Caco-2 (cell line): ENCODE results near the gene OFD1. TPM values are rescaled to one million over a fixed set of nuclear protein-coding genes. Genes with fewer than 3 reads are reported as not detected.

Experiments
- BruUV-seq: library from RNA; stranded (reverse); fragments of 400-500 nt; replicated peaks from 2 replicates; lab custom pipeline; 2021; lab: Mats Ljungman, UMichigan
- CTCF ChIA-PET: fragments of 300-600 bp; sonication (Branson Sonifier 250); formaldehyde crosslinking; loops from one replicate; lab custom pipeline; 2022; ENCODE audit warnings: antibody characterized with exemption; lab: Charles Lee
- POLR2A ChIA-PET: fragments of 300-600 bp; sonication (Branson Sonifier 250); formaldehyde crosslinking; loops from one replicate; lab custom pipeline; 2022; ENCODE audit warnings: antibody characterized with exemption; lab: Charles Lee
- DNase-seq, 2 experiments: peaks; one replicate each; pipeline versions ENCODE4 v3.0.0 to v3.0.0-alpha.2; 2020 to 2022
- H3K27me3 ChIP-seq: replicated peaks from 2 replicates; pipeline ENCODE4 v1.6.0; 2011; ENCODE audit warnings: low read length; ENCODE audit not compliant: control insufficient read depth, insufficient read depth
- H3K36me3 ChIP-seq: 2 replicates; pipeline ENCODE4 v1.5.1; 2011; ENCODE audit warnings: low read length; ENCODE audit not compliant: control insufficient read depth, insufficient read depth
- H3K4me1 ChIP-seq: fragments of 250-450 bp; sonication (Bioruptor Pico); 2 replicates; pipeline ENCODE4 v1.5.1; 2020; ENCODE audit warnings: mild to moderate bottlenecking
- H3K4me3 ChIP-seq: 2 replicates; pipeline ENCODE4 v1.5.1; 2011; ENCODE audit warnings: low read depth, mild to moderate bottlenecking, control low read depth, low read length
- H3K9me3 ChIP-seq: fragments of 250-450 bp; sonication (Bioruptor Pico); 2 replicates; pipeline ENCODE4 v1.5.1; 2020; ENCODE audit warnings: mild to moderate bottlenecking, moderate library complexity
- H3K27ac Mint-ChIP-seq: one replicate; pipeline ENCODE4 v1.8.0; 2022; ENCODE audit warnings: mixed read lengths; ENCODE audit not compliant: unreplicated experiment
- H3K27me3 Mint-ChIP-seq: one replicate; pipeline ENCODE4 v1.8.0; 2022; ENCODE audit warnings: mixed read lengths; ENCODE audit not compliant: insufficient read depth, unreplicated experiment
- H3K36me3 Mint-ChIP-seq: one replicate; pipeline ENCODE4 v1.8.0; 2022; ENCODE audit warnings: mild to moderate bottlenecking, mixed read lengths; ENCODE audit not compliant: insufficient read depth, unreplicated experiment
- H3K4me1 Mint-ChIP-seq: one replicate; pipeline ENCODE4 v1.8.0; 2022; ENCODE audit warnings: low read depth, mixed read lengths; ENCODE audit not compliant: unreplicated experiment
- H3K4me3 Mint-ChIP-seq: one replicate; pipeline ENCODE4 v1.8.0; 2022; ENCODE audit warnings: mild to moderate bottlenecking, moderate library complexity, mixed read lengths; ENCODE audit not compliant: unreplicated experiment
- H3K9me3 Mint-ChIP-seq: one replicate; pipeline ENCODE4 v1.8.0; 2022; ENCODE audit warnings: mixed read lengths; ENCODE audit not compliant: unreplicated experiment
- CTCF ChIP-seq, 2 experiments: fragments of 200-600 bp in 1 of 2; IDR thresholded peaks; 1 replicate in 1 of 2; 2 replicates in 1 of 2; pipeline versions ENCODE4 v1.5.1 to v1.8.0; 2011 to 2022; ENCODE audit warnings: antibody characterized with exemption in 1 of 2, control low read depth in 1 of 2, inconsistent platforms in 1 of 2, low read depth in 1 of 2, low read length in 1 of 2, mild to moderate bottlenecking in 1 of 2, moderate library complexity in 1 of 2; ENCODE audit not compliant: insufficient read depth in 1 of 2, severe bottlenecking in 1 of 2, unreplicated experiment in 1 of 2
- intact Hi-C: fragments of 100-400 bp; cut with micrococcal nuclease; formaldehyde crosslinking; loops from one replicate; pipeline ENCODE4 v1.10.0; 2022; ENCODE audit not compliant: unreplicated experiment
- total RNA-seq: library from RNA; stranded (reverse); gene quantifications from 2 replicates; pipeline ENCODE4 v1.2.3, GENCODE V29; 2022

The OFD1 gene
- total RNA-seq, 1 experiment from 2014 or later = 34.0 TPM

GRCh38 chrX:13732246-13733067, 2.1 kb upstream of the OFD1 start:
- Mint-ChIP-seq H3K4me3 (peak overlapping the region; percentile 33), H3K27ac (peak overlapping the region; percentile 60), H3K36me3 (peaks cover 37% of the 10 kb centered on the region), H3K27me3 (no peaks in the 10 kb centered on the region), H3K9me3 (peaks cover 5% of the 10 kb centered on the region), H3K4me1 (peaks cover 20% of the 10 kb centered on the region)
- DNase-seq = no peak
- ChIA-PET CTCF (no interaction called here), POLR2A (no interaction called here)
- H3K36me3 ChIP-seq = no peaks in the 10 kb centered on the region
- H3K4me1 ChIP-seq = no peaks in the 10 kb centered on the region
- H3K27me3 ChIP-seq = no peaks in the 10 kb centered on the region
- H3K9me3 ChIP-seq = no peaks in the 10 kb centered on the region
- no TSS peak for BruUV-seq
- intact Hi-C loops = loop anchor here (5.0 kb wide), 1 partner anchor 65 kb away; no protein-coding TSS in a partner anchor
- TF ChIP-seq CTCF (IDR thresholded peaks at IDR 0.05; ENCODE audit: insufficient read depth in 1 of 2, low read depth in 1 of 2, low read length in 1 of 2, severe bottlenecking in 1 of 2, unreplicated experiment in 1 of 2) = no peak
- no peak overlapping the region for H3K4me3 ChIP-seq

GRCh38 chrX:13733506-13733905, 1.0 kb upstream of the OFD1 start:
- Mint-ChIP-seq H3K36me3 (peaks cover 27% of the 10 kb centered on the region), H3K4me3 (peak overlapping the region; percentile 95), H3K4me1 (peaks cover 20% of the 10 kb centered on the region), H3K9me3 (no peaks in the 10 kb centered on the region), H3K27me3 (no peaks in the 10 kb centered on the region), H3K27ac (peak overlapping the region; percentile 98)
- H3K4me3 ChIP-seq = peak overlapping the region; percentile 62
- BruUV-seq = TSS peak; percentile 55
- no peak for TF ChIP-seq CTCF (IDR thresholded peaks at IDR 0.05; ENCODE audit: insufficient read depth in 1 of 2, low read depth in 1 of 2, low read length in 1 of 2, severe bottlenecking in 1 of 2, unreplicated experiment in 1 of 2)
- POLR2A ChIA-PET = interaction anchor here (0.6 to 1.8 kb wide), 5 partner anchors 21 to 296 kb away, joined by 5 to 13 read pairs (median 9); partner anchors contain the start of genes GEMIN8 and RAB9A
- H3K27me3 ChIP-seq = no peaks in the 10 kb centered on the region
- no peaks in the 10 kb centered on the region for H3K36me3 ChIP-seq
- CTCF ChIA-PET = interaction anchor here (1.4 kb wide), 1 partner anchor 9 kb away, joined by 4 read pairs; no protein-coding TSS in a partner anchor
- no peak for DNase-seq
- intact Hi-C loops = loop anchor here (5.0 kb wide), 1 partner anchor 66 kb away; no protein-coding TSS in a partner anchor
- no peaks in the 10 kb centered on the region for H3K9me3 ChIP-seq
- no peaks in the 10 kb centered on the region for H3K4me1 ChIP-seq

GRCh38 chrX:13741695-13742094, 7.1 kb downstream of the OFD1 start:
- Histone ChIP-seq H3K9me3 (no peaks in the 10 kb centered on the region), H3K27me3 (no peaks in the 10 kb centered on the region), H3K4me1 (peaks cover 18% of the 10 kb centered on the region; the same call in 1 of the 2 replicates), H3K36me3 (no peaks in the 10 kb centered on the region; the same call in 1 of the 2 replicates), H3K4me3 (no peak overlapping the region)
- no TSS peak for BruUV-seq
- no peak for DNase-seq
- Mint-ChIP-seq H3K27ac (peak overlapping the region; percentile 9), H3K27me3 (no peaks in the 10 kb centered on the region), H3K9me3 (no peaks in the 10 kb centered on the region), H3K4me1 (no peaks in the 10 kb centered on the region), H3K36me3 (peaks cover 24% of the 10 kb centered on the region), H3K4me3 (no peak overlapping the region)
- TF ChIP-seq CTCF (IDR thresholded peaks at IDR 0.05; ENCODE audit: insufficient read depth in 1 of 2, low read depth in 1 of 2, low read length in 1 of 2, severe bottlenecking in 1 of 2, unreplicated experiment in 1 of 2) = no peak
- intact Hi-C loops = no loop called here
- ChIA-PET POLR2A (no interaction called here), CTCF (no interaction called here)
